Lung (tissue), 12 donors: ENCODE results near the gene NMUR1. TPM values are rescaled to one million over a fixed set of nuclear protein-coding genes. Genes with fewer than 3 reads are reported as not detected.

ENCODE experiments used
- ATAC-seq: fragments of 200-7000 bp; cut with Tn5 transposase; one replicate; pipeline ENCODE4 v1.9.1; 2020; ENCODE audit warnings: moderate number of reproducible peaks; ENCODE audit not compliant: insufficient read depth, low FRiP score
- DNase-seq, 3 donors: peaks; one replicate each; pipeline ENCODE4 v3.0.0-alpha.2; 2013 to 2017
- H3K27ac ChIP-seq, 2 donors: one replicate each; pipeline ENCODE4 v1.5.1; 2013; ENCODE audit warnings: mild to moderate bottlenecking in 2 of 2, moderate library complexity in 2 of 2, control low read depth in 1 of 2, inconsistent platforms in 1 of 2, low read depth in 1 of 2, low read length in 1 of 2
- H3K27me3 ChIP-seq, 3 donors: one replicate each; pipeline ENCODE4 v1.5.1; 2013; ENCODE audit warnings: low read length in 2 of 3; ENCODE audit not compliant: control insufficient read depth in 3 of 3, insufficient read depth in 3 of 3
- H3K36me3 ChIP-seq, 4 donors: one replicate each; pipeline ENCODE4 v1.5.1; 2013; ENCODE audit warnings: low read length in 4 of 4, mild to moderate bottlenecking in 1 of 4, moderate library complexity in 1 of 4; ENCODE audit not compliant: control insufficient read depth in 4 of 4, insufficient read depth in 4 of 4
- H3K4me1 ChIP-seq, 5 donors: one replicate each; pipeline ENCODE4 v1.5.1; 2013; ENCODE audit warnings: low read length in 5 of 5, mild to moderate bottlenecking in 2 of 5, moderate library complexity in 1 of 5; ENCODE audit not compliant: control insufficient read depth in 5 of 5, insufficient read depth in 5 of 5
- H3K4me3 ChIP-seq: one replicate; pipeline ENCODE4 v1.5.1; 2013; ENCODE audit warnings: mild to moderate bottlenecking, control low read depth, moderate library complexity
- H3K9ac ChIP-seq, 2 donors: one replicate each; pipeline ENCODE4 v1.5.1; 2013; ENCODE audit warnings: low read length in 2 of 2, control low read depth in 1 of 2; ENCODE audit not compliant: insufficient read depth in 1 of 2
- H3K9me3 ChIP-seq, 4 donors: one replicate each; pipeline ENCODE4 v1.5.1; 2013; ENCODE audit warnings: low read length in 3 of 4, mild to moderate bottlenecking in 1 of 4, moderate library complexity in 1 of 4; ENCODE audit not compliant: control insufficient read depth in 4 of 4, insufficient read depth in 3 of 4
- WGBS, 2 donors: extraction: QIAGEN DNeasy Blood & Tissue Kit; methylation state at CpG; one replicate each; pipeline ENCODE4 v1.1.7; 2013; 5-methylcytosine and 5-hydroxymethylcytosine counted together
- polyA plus RNA-seq, 2 donors: library from polyadenylated mRNA; stranded (reverse); fragments of 200-250 nt; gene quantifications; one replicate each; pipeline ENCODE4 v1.2.1, GENCODE V29; 2013
- total RNA-seq, 2 donors: library from RNA; depleted of rRNA in 1 of 2; stranded (reverse); fragments of >200 nt in 1 of 2; gene quantifications; one replicate each; pipeline ENCODE4 v1.2.1, GENCODE V29; 2014 to 2021
- TF ChIP-seq, protein P1 (sequence below): IDR thresholded peaks from 2 replicates; pipeline ENCODE4 v1.5.1; 2012; ENCODE audit warnings: mild to moderate bottlenecking; ENCODE audit errors: control extremely low read depth, extremely low read depth
- donor health status: control.
- donor health status: control.
- donor health status: Bipolar disorder and iron deficiency.
- donor health status: healthy.
- donor health status: DM: yes; HTN: yes; CAD: no.

The NMUR1 gene
- total and polyA plus RNA-seq, 4 donors, result 0.65 to 1.2 (median 0.80) TPM

DNA sequence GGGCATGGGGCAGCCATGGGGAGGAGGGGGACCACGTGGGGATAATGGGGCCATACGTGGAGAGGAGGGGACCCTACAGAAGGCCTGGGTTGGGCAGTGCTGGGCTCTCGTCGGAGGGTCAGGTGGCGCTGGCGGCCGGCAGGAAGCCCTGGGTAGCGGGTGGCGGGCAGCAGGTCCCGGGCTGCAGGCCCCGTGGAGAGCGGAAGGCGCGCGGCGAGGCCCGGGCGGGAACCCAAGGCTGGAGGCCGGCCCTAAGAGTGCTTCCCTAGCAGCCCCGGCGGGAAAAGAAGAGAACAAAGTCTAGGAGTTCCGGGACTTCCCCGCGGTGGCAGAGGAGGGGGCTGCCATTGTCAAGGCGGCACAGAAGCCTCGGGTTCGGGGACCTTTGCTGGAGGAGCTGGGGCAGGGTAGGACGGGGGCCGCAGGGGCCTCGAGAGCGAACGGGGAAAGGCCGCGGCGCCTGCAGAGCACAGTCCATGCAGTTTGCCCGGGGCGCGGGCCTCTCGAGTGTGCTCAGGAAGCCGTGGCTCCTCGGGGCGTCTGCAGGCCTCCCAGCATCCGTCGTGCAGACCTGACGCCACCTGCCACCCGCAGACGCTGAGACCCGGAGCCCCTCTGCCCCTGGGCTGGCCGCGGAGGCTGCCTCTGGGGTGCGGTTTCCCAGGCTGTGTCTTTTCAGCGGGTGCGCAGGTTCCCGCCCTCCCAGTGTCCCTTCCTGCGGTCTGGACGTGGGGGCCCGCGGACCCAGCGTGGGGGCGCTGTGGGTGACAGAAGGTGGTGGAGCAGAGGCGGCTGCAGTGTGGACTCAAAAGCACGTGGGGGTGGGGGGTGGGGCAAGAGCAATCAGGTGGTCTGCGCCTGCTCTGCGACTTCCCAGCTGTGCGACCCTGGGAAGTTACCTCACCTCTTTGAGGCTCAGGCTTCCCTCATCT, 46.6 kb downstream of the NMUR1 start:
- H3K4me3 ChIP-seq, result peak overlapping the region; percentile 39
- H3K27me3 ChIP-seq, result no peaks in the 10 kb centered on the region
- ATAC-seq (peak; percentile 60), DNase-seq (peak in 2 of 3 donors; percentile 28 to 40)
- WGBS, 2 donors, result 51 to 54% methylated on average over 64 to 65 of the region's 65 CpGs
- no peak overlapping the region for H3K9ac ChIP-seq
- no peaks in the 10 kb centered on the region for H3K36me3 ChIP-seq
- H3K27ac ChIP-seq, result peak overlapping the region; percentile 58 to 88
- no peaks in the 10 kb centered on the region for H3K9me3 ChIP-seq
- H3K4me1 ChIP-seq, result peaks cover 0 to 7% (median 0%) of the 10 kb centered on the region in 5 donors
- TF ChIP-seq, protein P1, sequence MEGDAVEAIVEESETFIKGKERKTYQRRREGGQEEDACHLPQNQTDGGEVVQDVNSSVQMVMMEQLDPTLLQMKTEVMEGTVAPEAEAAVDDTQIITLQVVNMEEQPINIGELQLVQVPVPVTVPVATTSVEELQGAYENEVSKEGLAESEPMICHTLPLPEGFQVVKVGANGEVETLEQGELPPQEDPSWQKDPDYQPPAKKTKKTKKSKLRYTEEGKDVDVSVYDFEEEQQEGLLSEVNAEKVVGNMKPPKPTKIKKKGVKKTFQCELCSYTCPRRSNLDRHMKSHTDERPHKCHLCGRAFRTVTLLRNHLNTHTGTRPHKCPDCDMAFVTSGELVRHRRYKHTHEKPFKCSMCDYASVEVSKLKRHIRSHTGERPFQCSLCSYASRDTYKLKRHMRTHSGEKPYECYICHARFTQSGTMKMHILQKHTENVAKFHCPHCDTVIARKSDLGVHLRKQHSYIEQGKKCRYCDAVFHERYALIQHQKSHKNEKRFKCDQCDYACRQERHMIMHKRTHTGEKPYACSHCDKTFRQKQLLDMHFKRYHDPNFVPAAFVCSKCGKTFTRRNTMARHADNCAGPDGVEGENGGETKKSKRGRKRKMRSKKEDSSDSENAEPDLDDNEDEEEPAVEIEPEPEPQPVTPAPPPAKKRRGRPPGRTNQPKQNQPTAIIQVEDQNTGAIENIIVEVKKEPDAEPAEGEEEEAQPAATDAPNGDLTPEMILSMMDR, result no peak

DNA sequence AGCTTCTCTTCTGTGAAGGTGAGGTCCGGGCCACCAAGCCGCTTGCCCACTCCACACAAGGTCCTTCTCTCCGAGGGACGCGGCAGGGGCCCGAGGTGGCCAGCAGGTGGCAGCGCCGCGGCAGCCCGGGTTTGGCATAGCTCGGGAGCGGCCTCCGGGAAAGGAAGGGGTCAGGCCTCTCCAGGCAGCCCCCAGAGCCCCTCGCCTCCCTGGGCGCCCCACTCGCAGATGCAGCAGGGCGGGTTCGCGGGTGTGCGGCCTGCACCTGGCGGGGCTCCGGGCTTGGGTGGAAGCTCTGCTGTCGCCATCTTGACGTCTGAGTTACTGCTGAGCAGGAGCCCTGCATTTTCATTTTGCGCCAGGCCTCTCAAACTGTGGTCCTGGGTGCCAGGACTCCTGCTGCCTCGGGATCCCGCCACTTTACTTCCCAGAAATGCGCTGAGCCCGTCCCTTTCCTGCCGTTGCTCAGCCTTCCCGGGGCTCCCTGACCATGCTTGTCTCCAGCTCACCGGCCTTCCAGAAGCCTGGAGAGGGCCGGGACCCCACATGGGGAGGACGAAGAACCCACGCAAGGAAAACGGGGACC, 47.3 kb downstream of the NMUR1 start:
- peak overlapping the region; percentile 58 to 88 for H3K27ac ChIP-seq
- DNase-seq, result peak; percentile 68 to 80 (median 75)

DNA sequence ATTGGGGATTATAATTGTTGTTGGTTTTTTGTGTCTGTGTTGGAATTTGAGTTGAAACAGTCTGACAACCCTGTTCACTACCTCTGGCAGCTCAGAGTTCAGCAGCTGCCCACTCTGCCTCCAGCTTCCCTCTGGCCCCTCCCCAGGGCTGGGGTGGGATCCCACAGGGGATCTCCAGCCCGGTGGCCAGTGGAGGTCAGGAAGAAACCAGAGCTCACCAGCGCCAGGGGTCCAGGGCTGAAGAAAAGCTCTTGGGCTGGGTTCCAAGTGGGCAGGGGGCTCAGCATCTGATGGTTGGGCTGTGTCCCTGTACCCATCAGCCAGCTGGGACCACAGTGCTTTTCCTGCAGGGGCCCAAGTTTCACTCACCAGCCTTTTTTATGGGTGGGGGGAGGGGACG, 49.5 kb downstream of the NMUR1 start:
- whole genome bisulfite sequencing, 2 donors, result 81 to 86% methylated on average over 3 of the region's 3 CpGs
- Histone ChIP-seq H3K9me3 (no peaks in the 10 kb centered on the region), H3K36me3 (no peaks in the 10 kb centered on the region), H3K4me3 (no peak overlapping the region), H3K9ac (no peak overlapping the region), H3K4me1 (peaks cover 0 to 7% (median 0%) of the 10 kb centered on the region in 5 donors), H3K27me3 (no peaks in the 10 kb centered on the region), H3K27ac (no peak overlapping the region)
- DNase-seq (no peak), ATAC-seq (no peak)
- TF ChIP-seq, protein P1, result no peak

More for the DNA sequence above, 47.3 kb downstream of the NMUR1 start:
- TF ChIP-seq, protein P1, result peak; percentile 79
- Histone ChIP-seq H3K4me3 (peak overlapping the region; percentile 39), H3K36me3 (no peaks in the 10 kb centered on the region), H3K9ac (no peak overlapping the region), H3K9me3 (no peaks in the 10 kb centered on the region), H3K27me3 (no peaks in the 10 kb centered on the region), H3K4me1 (peaks cover 0 to 7% (median 0%) of the 10 kb centered on the region in 5 donors)
- ATAC-seq, result peak; percentile 88
- WGBS, 2 donors, result 14 to 19% methylated on average over 34 to 36 of the region's 36 CpGs
